IPS DF 4.7 (cell line): Measurements from ENCODE around the gene UBAP1L.
"Not testable (repeated sequence)": the region's sequence is repeated elsewhere in the genome, so short reads cannot be mapped to it uniquely, and the experiment has no call there.

Experiments used
- DNase-seq: peaks from one replicate; pipeline ENCODE4 v3.0.0-alpha.2; 2013; ENCODE audit warnings: low spot score; ENCODE audit errors: extremely low read depth

UBAP1L gene

GRCh38 chr15:65044724-65045481, 70.1 kb downstream of the UBAP1L start, which contains the start of gene SLC51B:
Gene SLC51B (plus strand): TSS chr15:65045387. CDS start chr15:65050005, 4,618 bp downstream.
- DNase-seq, result no peak

DNA sequence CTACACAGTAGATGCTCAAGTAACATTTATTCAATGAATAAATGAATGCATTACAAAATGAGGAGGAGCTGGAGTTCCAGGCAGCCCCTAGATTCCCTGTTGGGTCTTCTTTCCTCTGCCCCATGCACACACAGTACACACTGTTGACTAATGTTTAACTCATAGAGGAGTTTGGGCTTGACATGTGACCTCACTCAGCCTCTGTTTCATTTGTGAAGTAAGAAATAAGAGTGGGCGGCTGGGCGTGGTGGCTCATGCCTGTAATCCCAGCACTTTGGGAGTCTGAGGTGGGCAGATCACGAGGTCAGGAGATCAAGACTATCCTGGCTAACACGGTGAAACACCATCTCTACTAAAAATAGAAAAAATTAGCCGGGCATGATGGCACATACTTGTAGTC, 70.8 kb downstream of the UBAP1L start:
- DNase-seq, result not testable (repeated sequence)

DNA sequence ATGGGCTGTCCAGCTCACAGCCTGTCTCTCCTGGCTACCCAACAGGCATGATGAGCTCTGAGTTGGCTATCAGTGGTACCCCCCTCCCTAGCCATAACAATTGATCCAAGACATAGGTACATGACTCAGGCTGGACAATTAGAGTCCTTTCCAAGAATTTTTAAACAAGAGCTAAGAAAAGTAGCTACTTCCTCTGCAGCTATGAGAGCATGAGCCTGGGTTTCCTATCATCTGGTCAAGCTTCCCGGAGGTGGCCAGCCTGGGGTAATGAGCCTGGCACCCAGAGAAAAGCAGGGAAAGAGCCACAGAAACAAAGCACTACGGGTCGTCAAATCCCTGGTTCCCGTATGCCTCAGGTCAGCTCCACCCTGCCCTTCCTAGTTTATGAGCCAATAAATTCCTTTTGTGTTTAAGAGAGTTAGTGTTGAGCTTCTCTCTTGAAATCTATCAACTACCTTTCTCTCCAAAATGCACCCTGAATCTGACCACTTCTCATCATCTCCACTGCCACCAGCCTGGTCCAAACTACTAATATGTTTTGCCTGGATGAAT, 72.1 kb downstream of the UBAP1L start:
- no peak for DNase-seq
